Subcutaneous abdominal adipose tissue (tissue), 5 donors: ENCODE data around the gene ANKRD10.

ENCODE experiments used
- H3K27ac ChIP-seq: one replicate; pipeline ENCODE4 v1.7.0; 2013; ENCODE audit warnings: low read depth, mild to moderate bottlenecking, inconsistent platforms, low read length, moderate library complexity
- H3K27me3 ChIP-seq, 5 donors: one replicate each; pipeline ENCODE4 v1.7.0; 2013; ENCODE audit warnings: low read length in 5 of 5, inconsistent platforms in 1 of 5; ENCODE audit not compliant: control insufficient read depth in 5 of 5, insufficient read depth in 4 of 5
- H3K36me3 ChIP-seq, 5 donors: one replicate each; pipeline ENCODE4 v1.7.0; 2013; ENCODE audit warnings: low read length in 5 of 5; ENCODE audit not compliant: control insufficient read depth in 5 of 5, insufficient read depth in 5 of 5
- H3K4me1 ChIP-seq, 5 donors: one replicate each; pipeline ENCODE4 v1.7.0; 2013; ENCODE audit warnings: low read length in 5 of 5, mild to moderate bottlenecking in 3 of 5, moderate library complexity in 1 of 5; ENCODE audit not compliant: control insufficient read depth in 5 of 5, insufficient read depth in 5 of 5
- H3K4me3 ChIP-seq, 5 donors: one replicate each; pipeline ENCODE4 v1.7.0; 2013; ENCODE audit warnings: low read length in 5 of 5, low read depth in 1 of 5
- H3K9ac ChIP-seq, 5 donors: one replicate each; pipeline ENCODE4 v1.7.0; 2013; ENCODE audit warnings: low read length in 5 of 5, mild to moderate bottlenecking in 4 of 5, moderate library complexity in 3 of 5
- H3K9me3 ChIP-seq, 5 donors: one replicate each; pipeline ENCODE4 v1.7.0; 2013; ENCODE audit warnings: low read length in 5 of 5; ENCODE audit not compliant: control insufficient read depth in 5 of 5
- donor health status: healthy.
- donor health status: healthy.
- donor health status: healthy.
- donor health status: healthy.
- donor health status: healthy.

The ANKRD10 gene

GRCh38 chr13:110869805-110870706 is 44.8 kb downstream of the ANKRD10 start:
- peaks cover 0 to 3% (median 0%) of the 10 kb centered on the region in 5 donors for H3K9me3 ChIP-seq
- H3K27ac ChIP-seq, result peak overlapping the region; percentile 84
- peak overlapping the region; percentile 58 to 76 (median 66) for H3K4me3 ChIP-seq
- H3K4me1 ChIP-seq, result peaks cover 14 to 31% (median 21%) of the 10 kb centered on the region in 5 donors
- H3K9ac ChIP-seq, result peak overlapping the region; percentile 64 to 92 (median 68)
- H3K36me3 ChIP-seq, result no peaks in the 10 kb centered on the region
- peaks cover 0 to 5% (median 0%) of the 10 kb centered on the region in 5 donors for H3K27me3 ChIP-seq

- Histone ChIP-seq H3K9me3 (peaks cover 0 to 3% (median 0%) of the 10 kb centered on the region in 5 donors), H3K9ac (peak overlapping the region in 4 of 5 donors; percentile 56 to 80 (median 66)), H3K36me3 (no peaks in the 10 kb centered on the region), H3K27ac (peak overlapping the region; percentile 84), H3K4me3 (peak overlapping the region; percentile 58 to 67 (median 65)), H3K27me3 (peaks cover 0 to 5% (median 0%) of the 10 kb centered on the region in 5 donors), H3K4me1 (peaks cover 13 to 26% (median 16%) of the 10 kb centered on the region in 5 donors)
Measured at GRCh38 chr13:110869231-110869804, 45.6 kb downstream of the ANKRD10 start.

- peaks cover 9 to 23% (median 14%) of the 10 kb centered on the region in 5 donors for H3K4me1 ChIP-seq
- no peak overlapping the region for H3K9ac ChIP-seq
- peaks cover 0 to 3% (median 0%) of the 10 kb centered on the region in 5 donors for H3K9me3 ChIP-seq
- H3K4me3 ChIP-seq, result peak overlapping the region in 3 of 5 donors; percentile 1 to 67 (median 66)
- no peaks in the 10 kb centered on the region for H3K36me3 ChIP-seq
- peak overlapping the region; percentile 84 for H3K27ac ChIP-seq
- peaks cover 0 to 5% (median 0%) of the 10 kb centered on the region in 5 donors for H3K27me3 ChIP-seq
Measured at GRCh38 chr13:110868720-110869119, 46.1 kb downstream of the ANKRD10 start.

GRCh38 chr13:110867380-110867779 is 47.5 kb downstream of the ANKRD10 start:
- Histone ChIP-seq H3K9me3 (peaks cover 0 to 3% (median 0%) of the 10 kb centered on the region in 5 donors), H3K27ac (no peak overlapping the region), H3K9ac (no peak overlapping the region), H3K27me3 (peaks cover 0 to 5% (median 0%) of the 10 kb centered on the region in 5 donors), H3K4me1 (peaks cover 9 to 23% (median 14%) of the 10 kb centered on the region in 5 donors), H3K36me3 (no peaks in the 10 kb centered on the region), H3K4me3 (no peak overlapping the region)

- peaks cover 0 to 5% (median 0%) of the 10 kb centered on the region in 5 donors for H3K27me3 ChIP-seq
- H3K9me3 ChIP-seq, result peaks cover 0 to 3% (median 0%) of the 10 kb centered on the region in 5 donors
- no peak overlapping the region for H3K27ac ChIP-seq
- H3K4me3 ChIP-seq, result no peak overlapping the region
- H3K36me3 ChIP-seq, result no peaks in the 10 kb centered on the region
- no peak overlapping the region for H3K9ac ChIP-seq
- peaks cover 9 to 23% (median 14%) of the 10 kb centered on the region in 5 donors for H3K4me1 ChIP-seq
Measured at GRCh38 chr13:110866491-110867170, 48.2 kb downstream of the ANKRD10 start.

- Histone ChIP-seq H3K9me3 (no peaks in the 10 kb centered on the region), H3K4me3 (no peak overlapping the region), H3K4me1 (no peaks in the 10 kb centered on the region), H3K27me3 (no peaks in the 10 kb centered on the region), H3K27ac (no peak overlapping the region), H3K9ac (no peak overlapping the region), H3K36me3 (no peaks in the 10 kb centered on the region)
Measured at GRCh38 chr13:110863685-110864084, 51.2 kb downstream of the ANKRD10 start.

- Histone ChIP-seq H3K27me3 (no peaks in the 10 kb centered on the region), H3K9ac (no peak overlapping the region), H3K9me3 (peaks cover 0 to 11% (median 6%) of the 10 kb centered on the region in 5 donors), H3K27ac (no peak overlapping the region), H3K4me3 (no peak overlapping the region), H3K4me1 (no peaks in the 10 kb centered on the region), H3K36me3 (no peaks in the 10 kb centered on the region)
Measured at GRCh38 chr13:110860983-110861382, 53.9 kb downstream of the ANKRD10 start.

GRCh38 chr13:110856942-110857835 is 57.7 kb downstream of the ANKRD10 start:
- Histone ChIP-seq H3K9ac (no peak overlapping the region), H3K36me3 (no peaks in the 10 kb centered on the region), H3K4me1 (peaks cover 0 to 6% (median 3%) of the 10 kb centered on the region in 5 donors), H3K27me3 (no peaks in the 10 kb centered on the region), H3K27ac (no peak overlapping the region), H3K9me3 (peaks cover 0 to 11% (median 6%) of the 10 kb centered on the region in 5 donors), H3K4me3 (no peak overlapping the region)

GRCh38 chr13:110855363-110855762 is 59.5 kb downstream of the ANKRD10 start:
- no peak overlapping the region for H3K4me3 ChIP-seq
- H3K27me3 ChIP-seq, result peaks cover 0 to 5% (median 0%) of the 10 kb centered on the region in 5 donors
- peaks cover 0 to 11% (median 6%) of the 10 kb centered on the region in 5 donors for H3K9me3 ChIP-seq
- no peak overlapping the region for H3K27ac ChIP-seq
- peaks cover 0 to 6% (median 3%) of the 10 kb centered on the region in 5 donors for H3K4me1 ChIP-seq
- H3K9ac ChIP-seq, result no peak overlapping the region
- no peaks in the 10 kb centered on the region for H3K36me3 ChIP-seq
